Activated CD4-positive, alpha-beta T cell treated with anti-CD3 and anti-CD28 coated beads for 24 hours (primary cell): ENCODE data around the gene ZNF23.
A peak's percentile ranks its signal among the peaks of the same experiment; 100 is the strongest.
"Not testable (repeated sequence)": the region's sequence is repeated elsewhere in the genome, so short reads cannot be mapped to it uniquely, and the experiment has no call there.

Experiments
- DNase-seq, 2 donors: peaks; one replicate each; pipeline ENCODE4 v3.0.0-alpha.2; 2020; ENCODE audit warnings: low read depth in 2 of 2

The ZNF23 gene

GRCh38 chr16:71461686-71462648 is at the start of gene ZNF23:
Gene ZNF23 (minus strand): TSS chr16:71462247. CDS start chr16:71456796, 5,451 bp downstream.
- DNase-seq, result peak; percentile 64 to 69

- no peak for DNase-seq
These were observed 45.0 kb upstream of the ZNF23 start for GRCh38 chr16:71507061-71507460.

GRCh38 chr16:71504901-71505300 is 42.9 kb upstream of the ZNF23 start:
- no peak for DNase-seq

GRCh38 chr16:71504051-71504450 is 42.0 kb upstream of the ZNF23 start:
- DNase-seq, result not testable (repeated sequence)

GRCh38 chr16:71501547-71501946 is 39.5 kb upstream of the ZNF23 start:
- DNase-seq, result no peak

- DNase-seq, result no peak
These were observed 38.9 kb upstream of the ZNF23 start for GRCh38 chr16:71500964-71501363.

GRCh38 chr16:71499775-71500364 is 37.8 kb upstream of the ZNF23 start:
- DNase-seq, result peak in 1 of 2 donors; percentile 36

GRCh38 chr16:71498031-71498430 is 36.0 kb upstream of the ZNF23 start:
- DNase-seq, result no peak

- no peak for DNase-seq
These were observed 31.2 kb upstream of the ZNF23 start for GRCh38 chr16:71493213-71493612.

GRCh38 chr16:71492786-71493185 is 30.7 kb upstream of the ZNF23 start:
- DNase-seq, result no peak

GRCh38 chr16:71491054-71491453 is 29.0 kb upstream of the ZNF23 start:
- DNase-seq, result no peak

- DNase-seq, result no peak
These were observed 28.3 kb upstream of the ZNF23 start for GRCh38 chr16:71490361-71490760.

GRCh38 chr16:71489122-71489521 is 27.1 kb upstream of the ZNF23 start, which contains the start of gene ZNF19:
Gene ZNF19 (minus strand): TSS chr16:71489324. CDS start chr16:71482114, 7,210 bp downstream.
- DNase-seq, result no peak

- peak; percentile 62 to 66 for DNase-seq
These were observed 22.2 kb upstream of the ZNF23 start for GRCh38 chr16:71484006-71484893.

GRCh38 chr16:71482569-71482968 is 20.5 kb upstream of the ZNF23 start:
- DNase-seq, result no peak

GRCh38 chr16:71480956-71481355 is 18.9 kb upstream of the ZNF23 start:
- DNase-seq, result no peak

- no peak for DNase-seq
These were observed 17.4 kb upstream of the ZNF23 start for GRCh38 chr16:71479420-71479819.

- DNase-seq, result no peak
These were observed 14.5 kb upstream of the ZNF23 start for GRCh38 chr16:71476457-71477124.

- no peak for DNase-seq
These were observed 12.8 kb upstream of the ZNF23 start for GRCh38 chr16:71474864-71475263.

- no peak for DNase-seq
These were observed 11.8 kb upstream of the ZNF23 start for GRCh38 chr16:71473891-71474290.

- no peak for DNase-seq
These were observed 10.9 kb upstream of the ZNF23 start for GRCh38 chr16:71472931-71473330.
